Measurements from ENCODE around the gene MAP7D3. TPM values are rescaled to one million over a fixed set of nuclear protein-coding genes. Genes with fewer than 3 reads are reported as not detected.

MAP7D3 gene
- total and polyA plus RNA-seq, 12 donors, result 5.9 to 14.9 (median 7.9) TPM

DNA sequence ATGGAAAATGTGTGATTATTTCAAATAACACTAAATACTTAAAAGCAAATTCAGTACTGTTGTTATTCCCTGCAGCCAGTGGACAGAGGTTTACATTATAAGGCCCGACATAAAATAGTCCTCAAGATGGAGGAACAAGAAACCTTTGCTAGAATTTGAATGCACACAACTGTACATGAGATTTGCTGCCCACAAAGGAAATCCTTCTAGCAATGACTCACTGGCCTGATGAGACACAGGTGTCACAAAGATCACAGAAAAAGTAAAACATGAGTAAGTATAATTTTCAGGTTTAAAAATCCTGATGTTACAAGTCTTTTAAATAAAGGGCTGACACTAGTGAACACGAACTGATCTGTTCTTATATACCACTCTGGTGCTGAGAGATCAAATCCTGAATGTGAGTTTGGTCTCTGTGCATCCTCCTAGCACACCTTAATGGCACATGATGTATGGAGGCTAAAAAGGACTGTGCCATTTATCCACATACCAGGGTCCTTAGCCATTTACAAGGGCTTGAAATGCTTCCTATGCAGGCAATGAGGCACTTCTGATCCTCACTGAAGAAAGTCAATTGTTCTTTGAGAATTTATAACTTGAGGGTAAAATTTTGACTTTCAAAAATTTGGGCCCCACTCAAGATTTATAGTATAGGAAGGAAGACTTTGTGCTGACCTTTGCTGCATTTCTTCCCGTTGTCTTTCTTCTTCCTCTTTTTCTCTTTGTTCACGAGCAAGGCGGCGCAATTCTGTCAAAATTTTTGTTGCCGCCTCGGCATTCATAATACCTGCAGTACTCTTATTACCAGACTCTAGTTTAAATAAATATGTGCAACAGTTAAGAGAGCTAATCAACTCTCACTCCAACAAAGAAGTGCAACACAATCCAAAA lies 23.0 kb downstream of the MAP7D3 start:
- DNase-seq, result no peak
- Histone ChIP-seq H3K36me3 (replicated peaks in 1 of 2) (peaks cover 0 to 8% of the 10 kb centered on the region in 2 donors), H3K4me1 (replicated peaks in 1 of 2) (no peaks in the 10 kb centered on the region), H3K27me3 (no peaks in the 10 kb centered on the region), H3K27ac (no peak overlapping the region), H3K9me3 (replicated peaks in 1 of 3) (no peaks in the 10 kb centered on the region), H3K4me3 (no peak overlapping the region)
- intact Hi-C loops (cut with DNase I), result no loop called here
- WGBS, 4 donors, result 76 to 82% (median 81%) methylated on average over 8 of the region's 8 CpGs
- TF ChIP-seq POLR2A (IDR thresholded peaks at IDR 0.05), result no peak
- TF ChIP-seq, protein P1, sequence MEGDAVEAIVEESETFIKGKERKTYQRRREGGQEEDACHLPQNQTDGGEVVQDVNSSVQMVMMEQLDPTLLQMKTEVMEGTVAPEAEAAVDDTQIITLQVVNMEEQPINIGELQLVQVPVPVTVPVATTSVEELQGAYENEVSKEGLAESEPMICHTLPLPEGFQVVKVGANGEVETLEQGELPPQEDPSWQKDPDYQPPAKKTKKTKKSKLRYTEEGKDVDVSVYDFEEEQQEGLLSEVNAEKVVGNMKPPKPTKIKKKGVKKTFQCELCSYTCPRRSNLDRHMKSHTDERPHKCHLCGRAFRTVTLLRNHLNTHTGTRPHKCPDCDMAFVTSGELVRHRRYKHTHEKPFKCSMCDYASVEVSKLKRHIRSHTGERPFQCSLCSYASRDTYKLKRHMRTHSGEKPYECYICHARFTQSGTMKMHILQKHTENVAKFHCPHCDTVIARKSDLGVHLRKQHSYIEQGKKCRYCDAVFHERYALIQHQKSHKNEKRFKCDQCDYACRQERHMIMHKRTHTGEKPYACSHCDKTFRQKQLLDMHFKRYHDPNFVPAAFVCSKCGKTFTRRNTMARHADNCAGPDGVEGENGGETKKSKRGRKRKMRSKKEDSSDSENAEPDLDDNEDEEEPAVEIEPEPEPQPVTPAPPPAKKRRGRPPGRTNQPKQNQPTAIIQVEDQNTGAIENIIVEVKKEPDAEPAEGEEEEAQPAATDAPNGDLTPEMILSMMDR (IDR thresholded peaks at IDR 0.05), result no peak

DNA sequence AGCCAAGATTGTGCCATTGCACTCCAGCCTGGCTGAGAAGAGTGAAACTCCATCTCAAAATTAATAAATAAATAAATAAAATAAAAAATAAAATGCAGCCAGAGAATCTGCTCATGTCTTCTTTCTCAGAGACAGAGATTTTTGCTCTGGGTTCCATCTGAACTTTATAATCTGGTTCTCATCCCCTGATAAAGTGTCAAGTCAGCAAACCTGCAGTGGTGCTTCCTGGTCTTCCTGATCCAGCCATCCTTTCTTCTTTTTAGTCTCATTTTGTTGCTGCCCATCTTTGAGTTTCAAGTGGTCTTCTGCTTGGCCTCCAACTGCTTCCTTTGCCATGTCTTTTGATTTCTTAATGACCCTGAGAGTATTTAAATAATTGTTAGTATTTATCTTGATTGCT lies 24.1 kb downstream of the MAP7D3 start:
- intact Hi-C loops (cut with DNase I), result no loop called here
- H3K9me3 ChIP-seq (replicated peaks in 1 of 3), result no peaks in the 10 kb centered on the region
- TF ChIP-seq, protein P1 (IDR thresholded peaks at IDR 0.05), result no peak
- TF ChIP-seq POLR2A (IDR thresholded peaks at IDR 0.05), result no peak
- no peak for DNase-seq
- H3K36me3 ChIP-seq (replicated peaks in 1 of 2), result peaks cover 0 to 16% of the 10 kb centered on the region in 2 donors
- no peaks in the 10 kb centered on the region for H3K27me3 ChIP-seq
- no peak overlapping the region for H3K27ac ChIP-seq
- no peak overlapping the region for H3K4me3 ChIP-seq
- H3K4me1 ChIP-seq (replicated peaks in 1 of 2), result no peaks in the 10 kb centered on the region

DNA sequence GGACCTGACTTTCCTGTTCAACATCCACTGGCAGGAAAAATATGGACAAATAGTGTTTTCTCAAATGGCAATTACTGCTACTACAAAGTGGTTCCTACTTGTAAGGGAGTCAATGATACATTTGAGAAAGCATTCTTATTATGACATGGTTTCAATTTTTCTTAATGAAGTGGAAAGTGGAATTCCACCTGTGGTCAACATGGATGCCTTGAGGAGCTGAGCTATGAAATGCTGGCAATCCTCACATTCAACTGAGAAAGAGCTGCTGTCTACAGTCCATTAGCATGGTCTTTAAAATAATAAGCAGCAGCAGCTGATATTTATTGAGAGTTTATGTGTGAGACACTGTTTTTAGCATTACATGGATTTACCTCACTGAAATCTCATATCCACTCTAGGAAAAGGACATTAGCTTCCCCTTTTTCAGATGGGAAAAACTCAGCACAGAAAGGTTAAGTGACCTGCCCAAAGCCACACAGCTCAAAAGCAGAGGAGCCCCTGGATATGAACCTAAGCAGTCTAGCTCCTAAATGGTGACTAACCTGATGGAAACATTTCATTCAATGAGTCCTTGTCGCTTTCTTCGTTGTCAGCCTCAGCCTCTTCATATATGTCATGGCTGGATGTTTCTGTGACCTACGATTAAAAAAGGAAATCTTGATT lies 29.2 kb downstream of the MAP7D3 start:
- Histone ChIP-seq H3K36me3 (replicated peaks in 1 of 2) (peaks cover 0 to 14% of the 10 kb centered on the region in 2 donors), H3K9me3 (replicated peaks in 1 of 3) (no peaks in the 10 kb centered on the region), H3K4me3 (no peak overlapping the region), H3K4me1 (replicated peaks in 1 of 2) (no peaks in the 10 kb centered on the region), H3K27me3 (no peaks in the 10 kb centered on the region), H3K27ac (no peak overlapping the region)
- no peak for TF ChIP-seq POLR2A (IDR thresholded peaks at IDR 0.05)
- TF ChIP-seq, protein P1 (IDR thresholded peaks at IDR 0.05), result no peak
- WGBS, 4 donors, result 82 to 98% (median 95%) methylated on average over 3 of the region's 3 CpGs
- no peak for DNase-seq
- intact Hi-C loops (cut with DNase I), result no loop called here

DNA sequence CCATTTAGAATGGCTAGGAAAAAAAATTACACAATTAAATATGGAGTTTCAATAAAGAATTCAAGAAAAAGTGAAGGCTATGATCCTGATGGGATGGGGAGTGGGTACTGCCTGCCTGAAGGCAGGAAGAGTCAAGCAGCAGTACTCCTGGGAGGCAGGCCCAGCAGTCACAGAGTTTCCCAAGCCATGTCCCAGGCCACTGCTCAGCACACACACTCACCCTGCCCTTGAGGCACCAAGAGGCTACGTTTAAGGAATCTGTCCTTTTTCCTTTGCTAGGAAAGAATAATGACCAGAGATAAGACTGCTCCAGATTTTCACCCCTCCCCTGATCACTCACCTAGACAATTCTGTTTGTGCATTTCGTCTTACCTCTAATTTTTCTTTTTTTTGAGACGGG lies 30.2 kb downstream of the MAP7D3 start:
- H3K4me3 ChIP-seq, result no peak overlapping the region
- TF ChIP-seq, protein P1 (IDR thresholded peaks at IDR 0.05), result no peak
- TF ChIP-seq POLR2A (IDR thresholded peaks at IDR 0.05), result no peak
- H3K27ac ChIP-seq, result no peak overlapping the region
- no peak for DNase-seq
- WGBS, 4 donors, result 53 to 63% (median 59%) methylated on average over 3 of the region's 3 CpGs
- H3K9me3 ChIP-seq (replicated peaks in 1 of 3), result no peaks in the 10 kb centered on the region
- peaks cover 0 to 14% of the 10 kb centered on the region in 2 donors for H3K36me3 ChIP-seq (replicated peaks in 1 of 2)
- no peaks in the 10 kb centered on the region for H3K4me1 ChIP-seq (replicated peaks in 1 of 2)
- intact Hi-C loops (cut with DNase I), result no loop called here
- no peaks in the 10 kb centered on the region for H3K27me3 ChIP-seq
